Measurements from ENCODE around the gene UBE3C.
"Not testable (repeated sequence)": the region's sequence is repeated elsewhere in the genome, so short reads cannot be mapped to it uniquely, and the experiment has no call there.

The UBE3C gene

DNA sequence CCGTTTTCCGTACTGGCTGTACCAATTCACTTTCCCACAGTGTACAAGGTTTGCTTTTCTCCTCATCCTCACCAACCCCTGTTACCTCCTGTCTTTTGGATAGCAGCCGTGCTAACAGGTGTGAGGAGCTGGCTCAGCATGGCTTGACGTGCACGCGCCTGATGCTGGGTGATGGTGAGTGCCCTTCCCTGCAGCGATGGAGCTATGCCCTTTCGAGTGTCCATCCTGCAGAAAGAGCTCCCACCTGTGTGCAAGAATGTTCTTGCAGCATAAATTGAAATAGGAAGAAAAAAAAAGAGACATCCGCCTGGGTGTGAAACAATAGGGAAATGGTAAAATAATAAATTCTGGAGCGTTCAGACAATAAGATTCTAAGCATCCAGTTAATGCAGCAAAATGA is 9.5 kb upstream of the UBE3C start:
- DNase-seq (ENCODE audit: low read depth in 1 of 2, low spot score in 1 of 2), result no peak
- H3K27ac ChIP-seq (replicated peaks), result no peak overlapping the region
- no peak overlapping the region for H3K4me3 ChIP-seq (replicated peaks; ENCODE audit: insufficient read depth, low read length)
- H3K27me3 ChIP-seq (ENCODE audit: insufficient read depth, poor library complexity, severe bottlenecking), result no peaks in the 10 kb centered on the region
- TF ChIP-seq, protein P1, sequence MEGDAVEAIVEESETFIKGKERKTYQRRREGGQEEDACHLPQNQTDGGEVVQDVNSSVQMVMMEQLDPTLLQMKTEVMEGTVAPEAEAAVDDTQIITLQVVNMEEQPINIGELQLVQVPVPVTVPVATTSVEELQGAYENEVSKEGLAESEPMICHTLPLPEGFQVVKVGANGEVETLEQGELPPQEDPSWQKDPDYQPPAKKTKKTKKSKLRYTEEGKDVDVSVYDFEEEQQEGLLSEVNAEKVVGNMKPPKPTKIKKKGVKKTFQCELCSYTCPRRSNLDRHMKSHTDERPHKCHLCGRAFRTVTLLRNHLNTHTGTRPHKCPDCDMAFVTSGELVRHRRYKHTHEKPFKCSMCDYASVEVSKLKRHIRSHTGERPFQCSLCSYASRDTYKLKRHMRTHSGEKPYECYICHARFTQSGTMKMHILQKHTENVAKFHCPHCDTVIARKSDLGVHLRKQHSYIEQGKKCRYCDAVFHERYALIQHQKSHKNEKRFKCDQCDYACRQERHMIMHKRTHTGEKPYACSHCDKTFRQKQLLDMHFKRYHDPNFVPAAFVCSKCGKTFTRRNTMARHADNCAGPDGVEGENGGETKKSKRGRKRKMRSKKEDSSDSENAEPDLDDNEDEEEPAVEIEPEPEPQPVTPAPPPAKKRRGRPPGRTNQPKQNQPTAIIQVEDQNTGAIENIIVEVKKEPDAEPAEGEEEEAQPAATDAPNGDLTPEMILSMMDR (IDR thresholded peaks at IDR 0.05; ENCODE audit: insufficient read depth, low read length), result no peak
- TF ChIP-seq GABPA (IDR thresholded peaks at IDR 0.05; ENCODE audit: low read depth) (no peak), SPI1 (IDR thresholded peaks at IDR 0.05; ENCODE audit: borderline replicate concordance, low read depth) (no peak), POLR2AphosphoS5 (IDR thresholded peaks at IDR 0.05; ENCODE audit: low read depth) (no peak), REST (IDR thresholded peaks at IDR 0.05; ENCODE audit: insufficient replicate concordance, low read depth) (no peak)

DNA sequence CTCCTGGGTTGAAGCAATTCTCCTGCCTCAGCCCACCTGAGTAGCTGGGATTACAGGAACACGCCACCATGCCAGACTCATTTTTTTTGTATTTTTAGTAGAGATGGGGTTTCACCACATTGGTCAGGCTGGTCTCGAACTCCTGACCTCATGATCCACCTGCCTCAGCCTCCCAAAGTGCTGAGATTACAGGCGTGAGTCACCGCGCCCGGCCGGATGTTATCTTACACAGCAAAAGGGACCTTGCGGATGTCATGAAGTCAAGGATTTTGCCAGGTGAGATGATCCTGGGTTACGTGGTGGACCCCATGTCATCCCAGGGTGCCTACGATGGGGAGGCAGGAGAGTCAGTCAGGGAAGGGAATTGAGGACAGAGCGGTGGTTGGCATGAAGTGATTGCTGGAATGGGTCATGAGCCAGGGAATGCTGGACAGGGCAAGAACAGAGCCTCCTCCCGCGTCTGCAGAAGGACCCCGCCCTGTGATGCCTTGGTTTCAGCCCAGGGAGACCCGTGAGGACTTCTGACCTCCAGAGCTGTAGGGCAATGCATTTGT is 8.7 kb upstream of the UBE3C start:
- DNase-seq (ENCODE audit: low read depth in 1 of 2, low spot score in 1 of 2), result no peak
- Histone ChIP-seq H3K27ac (replicated peaks) (no peak overlapping the region), H3K4me3 (replicated peaks; ENCODE audit: insufficient read depth, low read length) (no peak overlapping the region), H3K27me3 (ENCODE audit: insufficient read depth, poor library complexity, severe bottlenecking) (no peaks in the 10 kb centered on the region)
- TF ChIP-seq, protein P1 (IDR thresholded peaks at IDR 0.05; ENCODE audit: insufficient read depth, low read length), result no peak
- no peak for TF ChIP-seq GABPA (IDR thresholded peaks at IDR 0.05; ENCODE audit: low read depth)

DNA sequence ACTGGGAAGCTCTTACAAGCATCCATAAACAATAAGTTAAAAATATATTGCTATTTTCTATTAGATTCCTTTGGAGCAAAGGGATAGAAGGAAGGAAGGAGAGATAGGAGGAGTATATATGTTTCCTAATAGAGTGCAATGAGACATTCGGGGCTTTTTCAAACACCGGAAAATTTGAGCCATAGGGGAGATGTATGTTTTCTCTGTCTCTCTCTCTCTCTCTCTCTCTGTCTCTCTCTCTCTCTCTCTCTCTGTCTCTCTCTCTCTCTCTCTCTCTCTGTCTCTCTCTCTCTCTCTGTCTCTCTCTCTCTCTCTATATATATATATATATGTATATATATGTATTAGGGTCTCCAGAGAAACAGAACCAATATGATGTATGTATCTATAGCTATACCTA is 7.9 kb upstream of the UBE3C start:
- not testable (repeated sequence) for H3K4me3 ChIP-seq (replicated peaks; ENCODE audit: insufficient read depth, low read length); H3K27ac ChIP-seq (replicated peaks); H3K27me3 ChIP-seq (ENCODE audit: insufficient read depth, poor library complexity, severe bottlenecking); DNase-seq (ENCODE audit: low read depth in 1 of 2, low spot score in 1 of 2)

DNA sequence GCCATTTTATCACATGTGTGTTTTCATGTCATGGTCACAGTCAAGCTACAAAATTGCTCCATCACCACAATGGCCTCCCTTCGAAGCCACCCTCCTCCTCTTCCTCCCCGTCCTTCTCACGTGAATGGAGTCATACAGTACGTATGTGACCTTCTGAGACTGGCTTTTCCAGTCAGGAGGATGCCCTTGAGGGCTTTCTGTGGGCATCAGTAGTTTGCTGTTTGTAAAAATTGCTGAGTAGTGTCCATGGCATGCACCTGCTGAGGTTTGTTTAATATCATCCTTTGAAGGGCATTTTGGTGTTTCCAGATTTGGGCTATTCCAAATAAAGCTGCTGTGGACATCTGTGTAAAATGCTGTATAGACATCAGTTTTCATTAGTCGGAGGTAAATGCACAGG is 5.9 kb upstream of the UBE3C start:
- no peak for TF ChIP-seq POLR2AphosphoS5 (IDR thresholded peaks at IDR 0.05; ENCODE audit: low read depth)
- no peak for TF ChIP-seq REST (IDR thresholded peaks at IDR 0.05; ENCODE audit: insufficient replicate concordance, low read depth)
- no peak for TF ChIP-seq SPI1 (IDR thresholded peaks at IDR 0.05; ENCODE audit: borderline replicate concordance, low read depth)
- no peak for TF ChIP-seq GABPA (IDR thresholded peaks at IDR 0.05; ENCODE audit: low read depth)
- TF ChIP-seq, protein P1 (IDR thresholded peaks at IDR 0.05; ENCODE audit: insufficient read depth, low read length), result no peak
- no peak overlapping the region for H3K27ac ChIP-seq (replicated peaks)
- H3K27me3 ChIP-seq (ENCODE audit: insufficient read depth, poor library complexity, severe bottlenecking), result no peaks in the 10 kb centered on the region
- no peak overlapping the region for H3K4me3 ChIP-seq (replicated peaks; ENCODE audit: insufficient read depth, low read length)
- DNase-seq (ENCODE audit: low read depth in 1 of 2, low spot score in 1 of 2), result no peak
